ENCODE data around the gene DMRT1. TPM values are rescaled to one million over a fixed set of nuclear protein-coding genes. Genes with fewer than 3 reads are reported as not detected.

DMRT1 gene
- total RNA-seq, 2 donors from 2014 or later = 0.26 TPM; not detected in 1

GRCh38 chr9:967436-967835 is 125.9 kb downstream of the DMRT1 start:
- H3K36me3 Mint-ChIP-seq (ENCODE audit: low read depth) = no peaks in the 10 kb centered on the region
- no peak overlapping the region for H3K4me3 Mint-ChIP-seq
- peaks cover 60% of the 10 kb centered on the region for H3K27me3 Mint-ChIP-seq
- ATAC-seq (replicated peaks) = no peak
- H3K27ac Mint-ChIP-seq = no peak overlapping the region
- H3K9me3 Mint-ChIP-seq = no peaks in the 10 kb centered on the region
- H3K4me1 Mint-ChIP-seq = no peaks in the 10 kb centered on the region

DNA sequence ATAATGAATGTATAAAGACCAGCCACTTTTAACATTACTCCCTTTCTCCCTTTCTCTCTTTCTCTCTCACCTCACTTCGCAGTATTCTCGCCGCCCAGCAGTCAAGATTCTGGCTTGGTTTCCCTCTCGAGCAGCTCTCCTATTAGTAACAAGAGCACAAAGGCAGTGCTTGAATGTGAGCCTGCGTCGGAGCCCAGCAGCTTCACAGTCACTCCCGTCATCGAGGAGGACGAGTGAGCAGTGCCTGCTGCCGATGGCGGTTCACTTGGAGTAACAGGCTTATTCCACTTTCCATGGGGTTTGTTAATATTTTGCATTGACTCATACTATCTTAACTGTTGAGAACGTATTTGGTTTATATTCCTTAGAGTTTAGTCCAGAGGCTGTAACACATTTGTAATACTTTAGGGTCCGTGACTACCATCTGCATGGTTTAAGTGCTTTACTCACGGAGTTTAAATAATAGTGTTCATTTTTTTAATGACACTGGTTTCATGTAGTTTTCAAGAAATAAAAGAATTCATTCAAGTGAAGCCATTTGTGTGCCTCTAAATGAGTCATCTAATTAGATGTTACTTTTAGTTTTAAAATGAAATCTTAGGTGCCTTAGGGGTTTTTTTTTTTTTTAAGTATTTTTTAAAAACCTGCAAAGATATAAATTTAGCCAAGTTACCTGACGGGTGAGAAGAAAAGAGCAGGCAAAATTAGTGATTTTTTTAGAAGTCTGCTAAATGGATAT is 126.6 kb downstream of the DMRT1 start:
- H3K4me1 Mint-ChIP-seq = no peaks in the 10 kb centered on the region
- no peak overlapping the region for H3K27ac Mint-ChIP-seq
- H3K4me3 Mint-ChIP-seq = no peak overlapping the region
- H3K27me3 Mint-ChIP-seq = peaks cover 57% of the 10 kb centered on the region
- ATAC-seq (replicated peaks) = no peak
- H3K36me3 Mint-ChIP-seq (ENCODE audit: low read depth) = no peaks in the 10 kb centered on the region
- H3K9me3 Mint-ChIP-seq = no peaks in the 10 kb centered on the region

- Mint-ChIP-seq H3K4me1 (peaks cover 6% of the 10 kb centered on the region), H3K4me3 (no peak overlapping the region), H3K27ac (no peak overlapping the region), H3K27me3 (peaks cover 63% of the 10 kb centered on the region), H3K36me3 (ENCODE audit: low read depth) (no peaks in the 10 kb centered on the region), H3K9me3 (no peaks in the 10 kb centered on the region)
- ATAC-seq (replicated peaks) = no peak
These were observed 128.0 kb downstream of the DMRT1 start for GRCh38 chr9:969310-970150.

- no peak for ATAC-seq (replicated peaks)
- peaks cover 63% of the 10 kb centered on the region for H3K27me3 Mint-ChIP-seq
- H3K9me3 Mint-ChIP-seq = no peaks in the 10 kb centered on the region
- peaks cover 6% of the 10 kb centered on the region for H3K4me1 Mint-ChIP-seq
- H3K36me3 Mint-ChIP-seq (ENCODE audit: low read depth) = no peaks in the 10 kb centered on the region
- no peak overlapping the region for H3K27ac Mint-ChIP-seq
- peak overlapping the region; percentile 13 for H3K4me3 Mint-ChIP-seq
These were observed 128.9 kb downstream of the DMRT1 start for GRCh38 chr9:970151-970996.

DNA sequence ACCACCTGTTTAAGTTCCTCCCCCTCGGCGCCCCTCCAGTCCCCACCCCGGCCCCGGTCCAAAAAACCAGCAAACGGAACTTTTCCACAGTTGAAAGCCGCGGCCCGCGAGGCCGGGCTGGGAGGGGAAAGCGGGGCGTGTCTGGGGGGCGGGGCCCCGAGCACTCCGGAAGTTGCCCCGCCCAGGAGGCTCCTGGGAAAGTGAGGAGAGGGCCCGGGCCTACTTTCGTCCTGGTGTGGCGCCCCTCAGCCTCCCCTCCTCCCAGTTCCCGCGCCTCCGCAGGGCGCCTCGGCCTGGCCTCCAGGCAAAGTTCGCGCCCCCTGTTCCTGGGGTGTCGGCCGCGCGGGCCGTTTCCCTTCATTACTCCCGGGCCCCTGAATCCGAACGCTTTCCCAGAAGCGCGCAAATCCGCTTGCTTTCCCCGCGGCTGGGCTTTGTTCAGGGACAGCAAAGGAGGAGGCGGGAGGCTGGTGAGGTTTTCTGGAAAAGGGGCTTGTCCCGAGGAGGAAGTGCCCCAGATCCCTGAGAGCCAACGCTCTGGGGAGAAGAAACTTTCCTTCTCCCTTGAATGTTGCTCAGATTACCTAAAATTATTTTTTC is 130.5 kb downstream of the DMRT1 start:
- no peak for ATAC-seq (replicated peaks)
- Mint-ChIP-seq H3K4me3 (no peak overlapping the region), H3K27ac (no peak overlapping the region), H3K9me3 (no peaks in the 10 kb centered on the region), H3K4me1 (peaks cover 6% of the 10 kb centered on the region), H3K27me3 (peaks cover 56% of the 10 kb centered on the region), H3K36me3 (ENCODE audit: low read depth) (peaks cover 5% of the 10 kb centered on the region)

- ATAC-seq (replicated peaks) = no peak
- Mint-ChIP-seq H3K4me3 (no peak overlapping the region), H3K36me3 (ENCODE audit: low read depth) (peaks cover 5% of the 10 kb centered on the region), H3K27ac (no peak overlapping the region), H3K27me3 (peaks cover 49% of the 10 kb centered on the region), H3K4me1 (peaks cover 6% of the 10 kb centered on the region), H3K9me3 (no peaks in the 10 kb centered on the region)
These were observed 131.2 kb downstream of the DMRT1 start for GRCh38 chr9:972501-973294.

GRCh38 chr9:973295-973834 is 131.9 kb downstream of the DMRT1 start:
- peaks cover 5% of the 10 kb centered on the region for H3K36me3 Mint-ChIP-seq (ENCODE audit: low read depth)
- H3K4me1 Mint-ChIP-seq = peaks cover 6% of the 10 kb centered on the region
- peak overlapping the region; percentile 34 for H3K4me3 Mint-ChIP-seq
- no peak for ATAC-seq (replicated peaks)
- no peaks in the 10 kb centered on the region for H3K9me3 Mint-ChIP-seq
- H3K27ac Mint-ChIP-seq = no peak overlapping the region
- H3K27me3 Mint-ChIP-seq = peaks cover 49% of the 10 kb centered on the region

DNA sequence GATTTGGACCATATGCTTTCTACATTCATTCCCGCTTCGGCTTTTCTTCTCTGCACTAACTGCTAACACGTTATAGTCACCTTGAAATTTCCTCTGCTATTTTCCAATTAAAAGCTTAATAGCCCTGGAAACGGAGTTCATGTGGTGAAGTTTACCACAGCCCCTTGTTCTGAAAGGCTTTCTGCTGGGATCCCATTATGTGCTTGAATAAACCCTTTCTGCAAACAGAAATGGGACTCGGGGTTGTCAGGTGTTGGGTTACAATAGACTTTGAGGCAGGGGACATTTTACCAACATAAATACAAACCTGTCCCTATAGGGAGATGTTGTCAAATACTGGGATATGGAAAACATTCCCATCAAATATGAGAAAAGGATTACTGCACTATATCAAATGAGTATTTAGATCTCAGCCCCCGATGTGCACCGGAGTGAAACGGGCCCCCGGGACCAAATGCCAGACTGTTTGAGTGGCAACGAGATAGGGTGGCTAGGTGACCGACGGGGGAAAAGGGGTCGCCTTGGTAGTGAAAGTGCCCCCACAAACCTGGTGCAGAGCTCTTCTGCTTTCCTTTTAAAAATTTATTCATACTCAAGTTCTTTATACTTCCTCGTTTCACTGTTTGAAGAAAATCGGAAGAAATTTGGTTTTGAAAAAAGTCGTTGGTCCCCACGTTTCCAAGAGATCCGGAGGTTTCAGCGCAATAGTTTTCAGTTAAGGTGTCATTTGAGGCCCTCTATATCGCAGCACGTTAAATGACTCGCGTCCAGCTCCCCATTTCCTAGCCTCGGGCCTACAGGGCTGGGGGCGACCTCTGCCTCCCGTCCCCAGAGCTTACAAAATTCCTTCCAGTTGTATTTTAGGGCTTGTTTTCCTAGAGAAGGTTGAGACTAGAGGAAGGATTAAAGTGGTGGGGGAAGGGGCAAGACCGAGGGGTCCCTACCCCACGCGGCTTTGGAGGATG is 132.8 kb downstream of the DMRT1 start:
- Mint-ChIP-seq H3K4me3 (peak overlapping the region; percentile 34), H3K27ac (no peak overlapping the region), H3K4me1 (peaks cover 6% of the 10 kb centered on the region), H3K36me3 (ENCODE audit: low read depth) (peaks cover 5% of the 10 kb centered on the region), H3K9me3 (no peaks in the 10 kb centered on the region), H3K27me3 (peaks cover 48% of the 10 kb centered on the region)
- no peak for ATAC-seq (replicated peaks)

DNA sequence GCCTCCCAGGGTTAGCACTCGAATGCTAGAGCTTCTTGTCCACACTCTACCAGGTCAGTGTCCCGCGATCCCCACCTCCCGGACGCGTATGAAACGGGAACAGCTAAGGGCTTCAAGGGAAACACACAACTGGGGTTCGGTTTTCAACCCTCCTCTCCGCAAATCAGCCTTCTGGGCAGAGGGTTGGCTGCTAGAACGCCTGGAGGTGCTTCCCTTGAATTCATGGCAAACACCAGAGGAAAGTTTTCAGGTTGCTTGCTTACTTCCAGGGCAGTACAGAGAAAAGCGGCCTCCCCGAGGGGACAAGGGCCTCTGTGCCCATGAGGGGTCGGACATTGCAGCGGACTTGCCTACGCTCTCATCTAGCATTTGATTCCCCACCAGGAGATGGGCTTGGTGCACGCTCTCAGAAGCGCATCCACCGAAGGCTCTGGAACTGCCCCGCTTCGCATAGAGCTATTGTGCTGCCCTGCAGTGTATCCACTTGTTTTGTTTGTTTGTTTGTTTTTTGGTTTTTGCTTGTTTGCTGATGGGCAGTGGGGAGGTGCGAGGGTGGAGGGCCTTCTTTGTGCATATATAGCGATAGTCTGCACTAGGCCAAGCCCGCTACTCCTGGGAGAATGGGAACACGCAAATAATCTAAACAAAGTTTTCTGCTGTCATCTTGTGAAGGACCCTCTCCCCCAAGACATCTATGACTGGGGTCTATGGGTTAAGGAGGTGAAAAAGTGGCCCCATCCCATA is 133.7 kb downstream of the DMRT1 start:
- Mint-ChIP-seq H3K4me1 (peaks cover 6% of the 10 kb centered on the region), H3K36me3 (ENCODE audit: low read depth) (peaks cover 5% of the 10 kb centered on the region), H3K9me3 (no peaks in the 10 kb centered on the region), H3K27me3 (peaks cover 52% of the 10 kb centered on the region), H3K4me3 (no peak overlapping the region), H3K27ac (no peak overlapping the region)
- ATAC-seq (replicated peaks) = no peak

DNA sequence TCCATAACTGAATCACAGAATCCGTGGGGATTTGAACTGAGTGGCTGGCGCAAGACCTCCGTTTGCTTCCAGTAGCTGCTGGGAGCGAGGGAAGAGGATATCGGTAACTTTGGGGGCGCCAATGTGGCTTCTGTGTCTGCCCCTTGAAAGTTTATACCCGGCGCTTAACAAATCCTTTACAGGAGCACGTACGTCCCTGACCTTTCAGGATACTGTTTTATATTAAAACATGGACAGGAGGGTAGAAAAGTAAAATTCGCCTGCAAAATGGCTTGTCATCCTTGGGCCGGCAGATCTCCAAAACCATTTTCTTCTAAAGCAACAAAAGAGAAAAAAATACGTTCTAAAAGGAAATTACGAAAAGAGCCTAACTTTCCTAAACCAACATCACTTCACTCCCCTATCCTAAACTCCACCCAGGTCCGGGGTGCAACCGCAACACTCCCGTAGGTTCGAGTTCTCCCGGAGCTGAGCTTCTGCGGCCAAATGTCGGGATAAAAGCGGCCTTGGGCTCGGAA is 134.3 kb downstream of the DMRT1 start:
- H3K27me3 Mint-ChIP-seq = peaks cover 53% of the 10 kb centered on the region
- no peaks in the 10 kb centered on the region for H3K9me3 Mint-ChIP-seq
- ATAC-seq (replicated peaks) = no peak
- H3K27ac Mint-ChIP-seq = no peak overlapping the region
- peaks cover 5% of the 10 kb centered on the region for H3K36me3 Mint-ChIP-seq (ENCODE audit: low read depth)
- H3K4me1 Mint-ChIP-seq = peaks cover 6% of the 10 kb centered on the region
- H3K4me3 Mint-ChIP-seq = peak overlapping the region; percentile 11

GRCh38 chr9:976258-976942 is 134.9 kb downstream of the DMRT1 start, which contains the start of gene DMRT3:
TSS of gene DMRT3 (plus strand) at chr9:976655. CDS start at chr9:977002, 347 bp downstream.
- Mint-ChIP-seq H3K4me1 (peaks cover 6% of the 10 kb centered on the region), H3K9me3 (no peaks in the 10 kb centered on the region), H3K27ac (no peak within 1 kb of the TSS), H3K36me3 (ENCODE audit: low read depth) (peaks cover 5% of the 10 kb centered on the region), H3K4me3 (peak within 1 kb of the TSS; percentile 11), H3K27me3 (peaks cover 57% of the 10 kb centered on the region)
- ATAC-seq (replicated peaks) = no peak
